Adipocyte (in vitro differentiated cells): ENCODE measurements around the gene MTFR1L.

Source experiments
- DNase-seq: peaks from one replicate; pipeline ENCODE4 v3.0.0-alpha.2; 2015; ENCODE audit warnings: low read depth
- H3K27me3 ChIP-seq: replicated peaks from 2 replicates; pipeline ENCODE4 v1.7.0; 2013; ENCODE audit warnings: mild to moderate bottlenecking, low read length, moderate library complexity; ENCODE audit not compliant: control insufficient read depth, insufficient read depth
- H3K36me3 ChIP-seq: 2 replicates; pipeline ENCODE4 v1.7.0; 2013; ENCODE audit warnings: low read length, mild to moderate bottlenecking, moderate library complexity; ENCODE audit not compliant: control insufficient read depth, insufficient read depth, severe bottlenecking
- H3K4me1 ChIP-seq: 2 replicates; pipeline ENCODE4 v1.7.0; 2013; ENCODE audit warnings: mild to moderate bottlenecking, low read length, moderate library complexity; ENCODE audit not compliant: control insufficient read depth, insufficient read depth
- H3K4me3 ChIP-seq: 2 replicates; pipeline ENCODE4 v1.7.0; 2013; ENCODE audit warnings: mild to moderate bottlenecking, low read length, moderate library complexity
- H3K9ac ChIP-seq: 2 replicates; pipeline ENCODE4 v1.7.0; 2013; ENCODE audit warnings: mild to moderate bottlenecking, low read length, moderate library complexity
- H3K9me3 ChIP-seq: 2 replicates; pipeline ENCODE4 v1.7.0; 2013; ENCODE audit warnings: mild to moderate bottlenecking, low read length, moderate library complexity; ENCODE audit not compliant: control insufficient read depth

MTFR1L gene

GRCh38 chr1:25871086-25871703 lies 51.4 kb downstream of the MTFR1L start:
- Histone ChIP-seq H3K9me3 (no peaks in the 10 kb centered on the region), H3K4me1 (peaks cover 19% of the 10 kb centered on the region), H3K4me3 (no peak overlapping the region), H3K9ac (no peak overlapping the region), H3K36me3 (peaks cover 2% of the 10 kb centered on the region), H3K27me3 (no peaks in the 10 kb centered on the region)
- no peak for DNase-seq

GRCh38 chr1:25871704-25872494 lies 52.1 kb downstream of the MTFR1L start:
- Histone ChIP-seq H3K4me3 (no peak overlapping the region), H3K9ac (no peak overlapping the region), H3K36me3 (peaks cover 2% of the 10 kb centered on the region), H3K9me3 (no peaks in the 10 kb centered on the region), H3K4me1 (peaks cover 19% of the 10 kb centered on the region), H3K27me3 (no peaks in the 10 kb centered on the region)
- DNase-seq, result no peak

GRCh38 chr1:25872713-25873112 lies 53.0 kb downstream of the MTFR1L start:
- Histone ChIP-seq H3K27me3 (no peaks in the 10 kb centered on the region), H3K4me1 (peaks cover 19% of the 10 kb centered on the region), H3K36me3 (peaks cover 2% of the 10 kb centered on the region), H3K9ac (no peak overlapping the region), H3K9me3 (no peaks in the 10 kb centered on the region), H3K4me3 (no peak overlapping the region)
- DNase-seq, result no peak

GRCh38 chr1:25873120-25873519 lies 53.4 kb downstream of the MTFR1L start:
- DNase-seq, result peak; percentile 18
- Histone ChIP-seq H3K27me3 (no peaks in the 10 kb centered on the region), H3K4me3 (no peak overlapping the region), H3K9me3 (no peaks in the 10 kb centered on the region), H3K36me3 (peaks cover 2% of the 10 kb centered on the region), H3K9ac (no peak overlapping the region), H3K4me1 (peaks cover 19% of the 10 kb centered on the region)

- no peaks in the 10 kb centered on the region for H3K9me3 ChIP-seq
- H3K4me3 ChIP-seq, result peak overlapping the region; percentile 82
- no peaks in the 10 kb centered on the region for H3K27me3 ChIP-seq
- peak overlapping the region; percentile 84 for H3K9ac ChIP-seq
- no peak for DNase-seq
- no peaks in the 10 kb centered on the region for H3K36me3 ChIP-seq
- H3K4me1 ChIP-seq, result peaks cover 19% of the 10 kb centered on the region
These were observed 54.5 kb downstream of the MTFR1L start for GRCh38 chr1:25874209-25874608.

GRCh38 chr1:25874635-25875153 lies 54.9 kb downstream of the MTFR1L start:
- Histone ChIP-seq H3K9ac (peak overlapping the region; percentile 84), H3K4me1 (peaks cover 19% of the 10 kb centered on the region), H3K27me3 (no peaks in the 10 kb centered on the region), H3K4me3 (peak overlapping the region; percentile 82), H3K36me3 (no peaks in the 10 kb centered on the region), H3K9me3 (no peaks in the 10 kb centered on the region)
- DNase-seq, result no peak

- Histone ChIP-seq H3K27me3 (no peaks in the 10 kb centered on the region), H3K4me1 (peaks cover 19% of the 10 kb centered on the region), H3K4me3 (peak within 1 kb of the TSS; percentile 82), H3K36me3 (no peaks in the 10 kb centered on the region), H3K9me3 (no peaks in the 10 kb centered on the region), H3K9ac (peak within 1 kb of the TSS; percentile 84)
- DNase-seq, result peak; percentile 88
These were observed 55.6 kb downstream of the MTFR1L start, which contains the start of gene PAQR7 for GRCh38 chr1:25875154-25875855. Gene PAQR7 (minus strand): TSS chr1:25875708. CDS start chr1:25863839, 11,869 bp downstream.

GRCh38 chr1:25875856-25876692 lies 56.3 kb downstream of the MTFR1L start:
- Histone ChIP-seq H3K4me3 (peak overlapping the region; percentile 82), H3K9me3 (no peaks in the 10 kb centered on the region), H3K4me1 (peaks cover 18% of the 10 kb centered on the region), H3K36me3 (no peaks in the 10 kb centered on the region), H3K9ac (peak overlapping the region; percentile 84), H3K27me3 (no peaks in the 10 kb centered on the region)
- no peak for DNase-seq

- Histone ChIP-seq H3K9me3 (no peaks in the 10 kb centered on the region), H3K36me3 (no peaks in the 10 kb centered on the region), H3K27me3 (no peaks in the 10 kb centered on the region), H3K4me1 (peaks cover 15% of the 10 kb centered on the region), H3K9ac (no peak overlapping the region), H3K4me3 (no peak overlapping the region)
- DNase-seq, result no peak
These were observed 56.9 kb downstream of the MTFR1L start for GRCh38 chr1:25876693-25877077.

- no peaks in the 10 kb centered on the region for H3K27me3 ChIP-seq
- no peaks in the 10 kb centered on the region for H3K9me3 ChIP-seq
- peaks cover 15% of the 10 kb centered on the region for H3K4me1 ChIP-seq
- no peak overlapping the region for H3K9ac ChIP-seq
- H3K4me3 ChIP-seq, result no peak overlapping the region
- H3K36me3 ChIP-seq, result no peaks in the 10 kb centered on the region
- DNase-seq, result no peak
These were observed 57.4 kb downstream of the MTFR1L start for GRCh38 chr1:25877155-25877554.
